ENCODE measurements around the gene TGIF2. TPM values are rescaled to one million over a fixed set of nuclear protein-coding genes. Genes with fewer than 3 reads are reported as not detected.
A peak's percentile ranks its signal among the peaks of the same experiment; 100 is the strongest.
"Not testable (repeated sequence)": the region's sequence is repeated elsewhere in the genome, so short reads cannot be mapped to it uniquely, and the experiment has no call there.

TGIF2 gene
- total and polyA plus RNA-seq, 11 donors: 2.1 to 14.9 (median 7.9) TPM

DNA sequence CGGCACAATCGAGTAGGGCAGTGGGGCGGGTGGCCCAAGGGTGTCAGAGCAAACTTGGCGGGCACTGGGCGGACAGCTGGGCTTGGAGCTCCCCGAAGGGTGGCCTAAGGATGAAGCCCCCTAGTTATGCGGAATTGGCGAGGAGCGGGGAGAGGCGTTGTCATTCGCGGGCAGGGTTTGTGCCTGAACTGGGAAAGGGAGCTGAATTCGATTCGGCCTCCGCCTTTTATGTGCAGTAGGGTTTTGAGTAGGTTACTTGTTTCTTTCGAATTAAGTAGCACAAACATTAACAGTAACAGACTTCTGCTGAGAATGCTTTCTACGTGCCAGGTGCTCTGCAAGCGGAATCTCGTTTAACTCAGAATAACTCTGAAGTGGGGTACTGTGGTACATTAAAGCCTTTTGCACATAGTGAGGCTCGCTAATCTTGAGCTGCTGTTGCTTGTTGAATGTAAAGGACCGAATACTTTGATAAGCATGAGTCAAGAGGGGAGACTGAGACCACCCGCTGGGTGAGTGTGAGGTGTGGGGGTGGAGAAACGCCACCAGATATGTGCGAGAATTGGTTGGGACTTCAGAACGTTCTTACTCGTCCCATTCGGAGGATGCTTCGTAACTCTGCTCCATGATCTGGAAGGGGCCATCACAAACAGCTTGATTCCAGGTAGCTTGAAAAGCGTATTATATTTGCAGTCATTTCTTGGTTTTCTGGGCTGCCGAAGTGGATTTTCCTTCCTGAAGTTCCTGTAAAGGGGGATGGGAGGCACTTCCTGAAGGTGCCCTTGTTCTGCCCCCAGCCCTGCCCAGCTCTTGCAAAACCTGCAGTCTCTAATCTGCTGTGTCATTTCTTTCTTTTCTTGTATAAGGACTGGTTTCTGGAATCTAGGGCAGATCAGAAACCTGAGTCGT lies 33.0 kb downstream of the TGIF2 start:
- peaks cover 4 to 26% (median 20%) of the 10 kb centered on the region in 12 donors for H3K4me1 ChIP-seq
- peak overlapping the region; percentile 78 to 99 (median 93) for H3K4me3 ChIP-seq
- H3K36me3 ChIP-seq: peaks cover 0 to 39% (median 36%) of the 10 kb centered on the region in 9 donors
- intact Hi-C loops (cut with DNase I): loop anchor here in 4 of 10 donors (5.0 to 10.0 kb wide), 6 partner anchors 34 to 402 kb away; partner anchors contain the start of genes DSN1 (in 1 of the 4), NDRG3 (in 1 of the 4) and TGIF2 (in 1 of the 4)
- ATAC-seq: no peak
- H3K27ac ChIP-seq: peak overlapping the region in 11 of 12 donors; percentile 81 to 96 (median 88)
- no peak for TF ChIP-seq POLR2A (IDR thresholded peaks at IDR 0.05)
- no peak for TF ChIP-seq CTCF (IDR thresholded peaks at IDR 0.05)
- 2 to 5% (median 2%) methylated on average over 31 of the region's 31 CpGs for WGBS, 4 donors
- DNase-seq: peak in 1 of 5 donors; percentile 40
- no peaks in the 10 kb centered on the region for H3K9me3 ChIP-seq
- H3K27me3 ChIP-seq: no peaks in the 10 kb centered on the region

DNA sequence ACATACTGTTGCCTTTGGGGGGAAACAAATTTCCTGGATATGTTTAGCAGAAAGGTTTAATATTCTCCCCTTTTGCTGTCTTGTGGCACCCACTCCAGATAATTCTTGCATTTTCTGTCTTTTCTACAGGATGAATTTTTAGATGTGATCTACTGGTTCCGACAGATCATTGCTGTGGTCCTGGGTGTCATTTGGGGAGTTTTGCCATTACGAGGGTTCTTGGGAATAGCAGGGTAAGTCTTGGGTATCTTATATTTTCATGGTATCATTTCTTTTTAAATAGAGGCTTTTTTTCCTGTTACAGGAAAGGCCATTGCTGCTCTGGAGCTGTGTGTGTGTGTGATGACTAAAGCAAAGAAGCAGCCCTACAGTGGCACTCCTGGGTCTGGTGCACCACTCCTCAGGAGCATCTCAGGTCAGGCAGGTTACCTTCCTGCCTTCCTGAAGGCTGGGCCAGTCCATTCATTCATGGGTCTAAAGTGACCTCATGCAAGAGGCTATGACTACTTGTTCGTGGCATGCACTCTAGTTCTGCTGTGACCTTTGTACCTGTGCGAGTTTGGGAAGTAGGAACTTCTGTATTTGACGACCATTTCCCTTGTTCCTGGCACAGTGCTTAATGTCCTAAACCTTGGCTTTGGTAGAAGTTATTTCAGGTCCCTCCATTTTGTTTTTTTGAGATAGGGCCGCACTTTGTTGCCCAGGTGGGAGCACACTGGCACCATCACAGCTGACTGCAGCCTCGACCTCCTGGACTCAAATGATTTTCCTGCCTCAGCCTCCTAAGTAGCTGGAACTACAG lies 34.4 kb downstream of the TGIF2 start:
- WGBS, 4 donors: 73 to 87% (median 80%) methylated on average over 7 of the region's 7 CpGs
- H3K27me3 ChIP-seq: no peaks in the 10 kb centered on the region
- intact Hi-C loops (cut with DNase I): loop anchor here in 4 of 10 donors (5.0 to 10.0 kb wide), 6 partner anchors 35 to 403 kb away; partner anchors contain the start of genes DSN1 (in 1 of the 4), NDRG3 (in 1 of the 4) and TGIF2 (in 1 of the 4)
- H3K4me3 ChIP-seq: peak overlapping the region in 2 of 12 donors; percentile 93 to 99
- no peak for DNase-seq
- no peaks in the 10 kb centered on the region for H3K9me3 ChIP-seq
- TF ChIP-seq CTCF (IDR thresholded peaks at IDR 0.05) (no peak), POLR2A (IDR thresholded peaks at IDR 0.05) (no peak)
- peaks cover 0 to 53% (median 50%) of the 10 kb centered on the region in 9 donors for H3K36me3 ChIP-seq
- H3K27ac ChIP-seq: peak overlapping the region in 1 of 12 donors; percentile 96
- peaks cover 4 to 26% (median 20%) of the 10 kb centered on the region in 12 donors for H3K4me1 ChIP-seq
- ATAC-seq: no peak

- H3K4me1 ChIP-seq: peaks cover 4 to 26% (median 20%) of the 10 kb centered on the region in 12 donors
- not testable (repeated sequence) for DNase-seq, H3K4me3 ChIP-seq, ATAC-seq, H3K27me3 ChIP-seq, H3K27ac ChIP-seq, H3K9me3 ChIP-seq
- intact Hi-C loops (cut with DNase I): loop anchor here in 4 of 10 donors (5.0 to 10.0 kb wide), 6 partner anchors 36 to 404 kb away; partner anchors contain the start of genes DSN1 (in 1 of the 4), NDRG3 (in 1 of the 4) and TGIF2 (in 1 of the 4)
- WGBS, 4 donors: 84 to 95% (median 92%) methylated on average over 6 of the region's 6 CpGs
- peaks cover 0 to 59% (median 56%) of the 10 kb centered on the region in 9 donors for H3K36me3 ChIP-seq
Observed at GRCh38 chr20:36608388-36608728, 35.0 kb downstream of the TGIF2 start.

- WGBS, 4 donors: 85 to 92% (median 88%) methylated on average over 5 of the region's 5 CpGs
- intact Hi-C loops (cut with DNase I): loop anchor here in 6 of 10 donors (2.0 to 10.0 kb wide), 5 partner anchors 141 to 276 kb away; no protein-coding TSS in a partner anchor
Observed at GRCh38 chr20:36611625-36612024, 38.2 kb downstream of the TGIF2 start.

More at GRCh38 chr20:36611625-36612024, 38.2 kb downstream of the TGIF2 start:
- H3K27ac ChIP-seq: no peak overlapping the region
- H3K4me3 ChIP-seq: no peak overlapping the region
- no peak for ATAC-seq
- no peak for DNase-seq
- H3K9me3 ChIP-seq: no peaks in the 10 kb centered on the region
- H3K4me1 ChIP-seq: peaks cover 2 to 17% (median 11%) of the 10 kb centered on the region in 12 donors
- H3K36me3 ChIP-seq: peaks cover 0 to 87% (median 75%) of the 10 kb centered on the region in 9 donors
- H3K27me3 ChIP-seq: no peaks in the 10 kb centered on the region
- TF ChIP-seq CTCF (IDR thresholded peaks at IDR 0.05) (no peak), POLR2A (IDR thresholded peaks at IDR 0.05) (no peak)

Measured in heart left ventricle (tissue), 16 donors.